Neural cell (in vitro differentiated cells): ENCODE results near the gene NUDT7. TPM values are rescaled to one million over a fixed set of nuclear protein-coding genes. Genes with fewer than 3 reads are reported as not detected.

Experiments used
- H2AFZ ChIP-seq: fragments of 200-600, 300-800 bp; sonication (generic), shearing (Covaris generic); 2 replicates; pipeline ENCODE4 v1.6.0; 2014; ENCODE audit warnings: low read depth, mild to moderate bottlenecking, antibody characterized with exemption, low read length, moderate library complexity
- H3F3A ChIP-seq: fragments of 200-600 bp; shearing (Covaris generic); 2 replicates; pipeline ENCODE4 v1.6.1; 2016; ENCODE audit warnings: mild to moderate bottlenecking, moderate library complexity, mixed read lengths, antibody characterized with exemption, low read length; ENCODE audit not compliant: insufficient read depth, poor library complexity, severe bottlenecking
- H3K27ac ChIP-seq: fragments of 200-600, 300-800 bp; sonication (generic), shearing (Covaris generic); 2 replicates; pipeline ENCODE4 v1.5.1; 2014; ENCODE audit warnings: mild to moderate bottlenecking, low read length, moderate library complexity
- H3K27me3 ChIP-seq: fragments of 300-800, 200-600 bp; sonication (generic), shearing (Covaris generic); 2 replicates; pipeline ENCODE4 v1.6.0; 2014; ENCODE audit warnings: mild to moderate bottlenecking, low read depth, low read length, moderate library complexity; ENCODE audit not compliant: insufficient read depth
- H3K36me3 ChIP-seq: fragments of 300-800, 200-600 bp; sonication (generic), shearing (Covaris generic); 2 replicates; pipeline ENCODE4 v1.5.1; 2014; ENCODE audit warnings: mild to moderate bottlenecking, antibody characterized with exemption, low read length, moderate library complexity; ENCODE audit not compliant: insufficient read depth
- H3K4me2 ChIP-seq: fragments of 300-800, 200-600 bp; sonication (generic), shearing (Covaris generic); 2 replicates; pipeline ENCODE4 v1.6.0; 2014; ENCODE audit warnings: mild to moderate bottlenecking, low read length
- H3K4me3 ChIP-seq: fragments of 300-800, 200-600 bp; sonication (generic), shearing (Covaris generic); 2 replicates; pipeline ENCODE4 v1.5.1; 2014; ENCODE audit warnings: mild to moderate bottlenecking, low read length, moderate library complexity
- H3K79me2 ChIP-seq: fragments of 200-600 bp; shearing (Covaris generic); replicated peaks from 2 replicates; pipeline ENCODE4 v1.6.0; 2014; ENCODE audit warnings: mild to moderate bottlenecking, low read length, moderate library complexity; ENCODE audit not compliant: insufficient read depth
- H3K9ac ChIP-seq: fragments of 300-800, 200-600 bp; sonication (generic), shearing (Covaris generic); 2 replicates; pipeline ENCODE4 v1.6.1; 2016; ENCODE audit warnings: mild to moderate bottlenecking, low read length, mixed read lengths
- H3K9me2 ChIP-seq: fragments of 200-600 bp; shearing (Covaris generic); 2 replicates; pipeline ENCODE4 v1.6.1; 2016; ENCODE audit warnings: mild to moderate bottlenecking, low read length, mixed read lengths; ENCODE audit not compliant: insufficient read depth
- H3K9me3 ChIP-seq: fragments of 200-600, 300-800 bp; sonication (generic), shearing (Covaris generic); 2 replicates; pipeline ENCODE4 v1.6.1; 2016; ENCODE audit warnings: mild to moderate bottlenecking, mixed run types, low read length, moderate library complexity, mixed read lengths
- H4K20me1 ChIP-seq: fragments of 200-600 bp; shearing (Covaris generic); 2 replicates; pipeline ENCODE4 v1.6.1; 2016; ENCODE audit warnings: mild to moderate bottlenecking, mixed run types; ENCODE audit not compliant: insufficient read depth
- EP300 ChIP-seq: fragments of 450-650 bp; conservative IDR thresholded peaks from 2 replicates; pipeline ENCODE4 v1.6.1; 2014; ENCODE audit warnings: antibody characterized with exemption, mild to moderate bottlenecking, moderate library complexity; ENCODE audit not compliant: poor library complexity, severe bottlenecking
- EZH2 ChIP-seq: fragments of 200-600, 300-800 bp; shearing (Covaris generic), sonication (generic); IDR thresholded peaks from 2 replicates; pipeline ENCODE4 v1.6.1; 2014; ENCODE audit warnings: antibody characterized with exemption, low read length, borderline replicate concordance, mild to moderate bottlenecking; ENCODE audit not compliant: insufficient read depth, poor library complexity, severe bottlenecking
- SMC3 ChIP-seq: fragments of 450-650 bp; conservative IDR thresholded peaks from 2 replicates; pipeline ENCODE4 v1.6.1; 2014; ENCODE audit warnings: antibody characterized with exemption, mild to moderate bottlenecking, moderate library complexity; ENCODE audit not compliant: poor library complexity
- TAF1 ChIP-seq: IDR thresholded peaks from 2 replicates; pipeline ENCODE4 v1.6.1; 2012; ENCODE audit warnings: low read depth
- polyA plus RNA-seq: library from polyadenylated mRNA; depleted of rRNA; stranded (reverse); fragments of >200 nt; gene quantifications from 2 replicates; pipeline ENCODE4 v1.2.3, GENCODE V29; 2014
- TF ChIP-seq, protein P1 (sequence below): fragments of 450-650 bp; IDR thresholded peaks from 2 replicates; pipeline ENCODE4 v1.5.1; 2014; ENCODE audit warnings: antibody characterized with exemption, mild to moderate bottlenecking, moderate library complexity; ENCODE audit not compliant: poor library complexity, severe bottlenecking
- TF ChIP-seq, protein P2 (sequence below): IDR thresholded peaks from 2 replicates; pipeline ENCODE4 v1.6.1; 2012; ENCODE audit warnings: borderline replicate concordance

Gene NUDT7
- polyA plus RNA-seq, 1 donor from 2014 or later: 13.9 TPM

DNA sequence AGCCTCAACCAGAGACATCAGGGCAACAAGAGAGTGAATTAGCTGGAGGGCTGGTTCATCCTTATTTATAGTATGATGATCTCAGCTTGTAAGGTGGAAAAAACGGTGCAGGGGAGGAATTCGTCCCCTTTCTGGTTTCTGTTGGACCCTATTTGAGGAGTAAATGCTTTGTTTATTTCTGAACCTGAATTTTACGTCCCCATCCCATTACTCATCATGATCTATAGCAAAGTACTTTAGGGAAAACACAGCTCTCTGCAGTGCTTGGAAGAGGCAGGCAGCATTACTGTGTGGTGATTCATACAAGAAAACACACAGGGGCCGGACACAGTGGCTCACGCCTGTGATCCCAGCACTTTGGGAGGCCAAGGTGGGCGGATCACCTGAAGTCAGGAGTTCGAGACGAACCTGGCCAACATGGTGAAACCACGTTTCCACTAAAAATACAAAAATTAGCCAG is 58.1 kb downstream of the NUDT7 start:
- no peak overlapping the region for H2AFZ ChIP-seq
- no peaks in the 10 kb centered on the region for H3K36me3 ChIP-seq
- H3K9me2 ChIP-seq: no peaks in the 10 kb centered on the region
- TF ChIP-seq EZH2 (no peak), SMC3 (no peak)
- TF ChIP-seq, protein P1, sequence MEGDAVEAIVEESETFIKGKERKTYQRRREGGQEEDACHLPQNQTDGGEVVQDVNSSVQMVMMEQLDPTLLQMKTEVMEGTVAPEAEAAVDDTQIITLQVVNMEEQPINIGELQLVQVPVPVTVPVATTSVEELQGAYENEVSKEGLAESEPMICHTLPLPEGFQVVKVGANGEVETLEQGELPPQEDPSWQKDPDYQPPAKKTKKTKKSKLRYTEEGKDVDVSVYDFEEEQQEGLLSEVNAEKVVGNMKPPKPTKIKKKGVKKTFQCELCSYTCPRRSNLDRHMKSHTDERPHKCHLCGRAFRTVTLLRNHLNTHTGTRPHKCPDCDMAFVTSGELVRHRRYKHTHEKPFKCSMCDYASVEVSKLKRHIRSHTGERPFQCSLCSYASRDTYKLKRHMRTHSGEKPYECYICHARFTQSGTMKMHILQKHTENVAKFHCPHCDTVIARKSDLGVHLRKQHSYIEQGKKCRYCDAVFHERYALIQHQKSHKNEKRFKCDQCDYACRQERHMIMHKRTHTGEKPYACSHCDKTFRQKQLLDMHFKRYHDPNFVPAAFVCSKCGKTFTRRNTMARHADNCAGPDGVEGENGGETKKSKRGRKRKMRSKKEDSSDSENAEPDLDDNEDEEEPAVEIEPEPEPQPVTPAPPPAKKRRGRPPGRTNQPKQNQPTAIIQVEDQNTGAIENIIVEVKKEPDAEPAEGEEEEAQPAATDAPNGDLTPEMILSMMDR: no peak
- TF ChIP-seq, protein P2, sequence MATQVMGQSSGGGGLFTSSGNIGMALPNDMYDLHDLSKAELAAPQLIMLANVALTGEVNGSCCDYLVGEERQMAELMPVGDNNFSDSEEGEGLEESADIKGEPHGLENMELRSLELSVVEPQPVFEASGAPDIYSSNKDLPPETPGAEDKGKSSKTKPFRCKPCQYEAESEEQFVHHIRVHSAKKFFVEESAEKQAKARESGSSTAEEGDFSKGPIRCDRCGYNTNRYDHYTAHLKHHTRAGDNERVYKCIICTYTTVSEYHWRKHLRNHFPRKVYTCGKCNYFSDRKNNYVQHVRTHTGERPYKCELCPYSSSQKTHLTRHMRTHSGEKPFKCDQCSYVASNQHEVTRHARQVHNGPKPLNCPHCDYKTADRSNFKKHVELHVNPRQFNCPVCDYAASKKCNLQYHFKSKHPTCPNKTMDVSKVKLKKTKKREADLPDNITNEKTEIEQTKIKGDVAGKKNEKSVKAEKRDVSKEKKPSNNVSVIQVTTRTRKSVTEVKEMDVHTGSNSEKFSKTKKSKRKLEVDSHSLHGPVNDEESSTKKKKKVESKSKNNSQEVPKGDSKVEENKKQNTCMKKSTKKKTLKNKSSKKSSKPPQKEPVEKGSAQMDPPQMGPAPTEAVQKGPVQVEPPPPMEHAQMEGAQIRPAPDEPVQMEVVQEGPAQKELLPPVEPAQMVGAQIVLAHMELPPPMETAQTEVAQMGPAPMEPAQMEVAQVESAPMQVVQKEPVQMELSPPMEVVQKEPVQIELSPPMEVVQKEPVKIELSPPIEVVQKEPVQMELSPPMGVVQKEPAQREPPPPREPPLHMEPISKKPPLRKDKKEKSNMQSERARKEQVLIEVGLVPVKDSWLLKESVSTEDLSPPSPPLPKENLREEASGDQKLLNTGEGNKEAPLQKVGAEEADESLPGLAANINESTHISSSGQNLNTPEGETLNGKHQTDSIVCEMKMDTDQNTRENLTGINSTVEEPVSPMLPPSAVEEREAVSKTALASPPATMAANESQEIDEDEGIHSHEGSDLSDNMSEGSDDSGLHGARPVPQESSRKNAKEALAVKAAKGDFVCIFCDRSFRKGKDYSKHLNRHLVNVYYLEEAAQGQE: no peak
- H3K9ac ChIP-seq: no peak overlapping the region
- H4K20me1 ChIP-seq: no peaks in the 10 kb centered on the region
- no peak overlapping the region for H3K27ac ChIP-seq
- H3K4me3 ChIP-seq: no peak overlapping the region
- H3K27me3 ChIP-seq: no peaks in the 10 kb centered on the region
- no peaks in the 10 kb centered on the region for H3K9me3 ChIP-seq
- H3K4me2 ChIP-seq: no peak overlapping the region
- H3K79me2 ChIP-seq: no peaks in the 10 kb centered on the region
- H3F3A ChIP-seq: no peaks in the 10 kb centered on the region

DNA sequence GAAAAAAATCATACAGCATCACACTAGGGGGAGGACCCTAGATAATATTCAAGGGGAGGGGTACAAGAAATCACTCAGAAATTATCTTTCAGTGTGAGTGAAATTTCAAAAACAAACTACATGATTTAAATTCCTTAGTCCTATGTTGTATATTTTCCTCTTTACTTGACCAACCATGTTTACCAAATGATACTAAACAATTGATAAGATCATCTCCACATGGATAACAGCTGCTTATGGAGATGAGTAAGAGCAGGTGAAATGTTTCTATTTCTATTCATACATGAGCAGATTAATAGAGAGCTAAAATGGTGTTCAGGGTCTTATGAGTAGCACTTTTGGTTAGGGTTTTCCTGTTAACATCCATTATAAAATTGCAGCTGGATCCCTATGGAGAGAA is 58.8 kb downstream of the NUDT7 start:
- no peak overlapping the region for H3K27ac ChIP-seq
- TF ChIP-seq EP300: no peak
- TF ChIP-seq, protein P1: no peak
- no peak overlapping the region for H3K9ac ChIP-seq
- no peak overlapping the region for H3K4me2 ChIP-seq
- no peaks in the 10 kb centered on the region for H3K27me3 ChIP-seq
- H3K36me3 ChIP-seq: no peaks in the 10 kb centered on the region
- H3K4me3 ChIP-seq: no peak overlapping the region
- H3K9me2 ChIP-seq: no peaks in the 10 kb centered on the region
- no peaks in the 10 kb centered on the region for H4K20me1 ChIP-seq
- no peaks in the 10 kb centered on the region for H3K79me2 ChIP-seq
- no peaks in the 10 kb centered on the region for H3F3A ChIP-seq
- no peak overlapping the region for H2AFZ ChIP-seq
- no peaks in the 10 kb centered on the region for H3K9me3 ChIP-seq

DNA sequence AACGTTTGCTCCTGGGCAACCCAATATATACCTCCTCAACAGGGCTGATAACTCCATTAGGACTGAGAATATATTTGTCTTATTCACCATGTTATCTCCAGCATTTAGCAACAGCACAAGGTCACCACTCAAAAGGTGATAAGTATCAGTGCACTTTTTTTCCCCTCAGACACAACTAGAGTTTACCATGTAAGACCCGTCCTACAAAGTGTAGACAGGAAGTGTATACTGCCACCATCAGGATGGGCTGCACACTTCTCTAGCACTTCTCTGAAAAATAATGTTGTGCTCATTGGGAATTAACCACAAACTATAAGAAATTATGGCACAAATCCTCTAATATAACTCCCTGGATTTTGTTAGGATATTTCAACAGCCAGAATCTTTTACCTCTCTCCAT is 60.4 kb downstream of the NUDT7 start:
- Histone ChIP-seq H4K20me1 (no peaks in the 10 kb centered on the region), H2AFZ (no peak overlapping the region), H3K4me2 (no peak overlapping the region), H3K9me2 (no peaks in the 10 kb centered on the region), H3K4me3 (no peak overlapping the region), H3K79me2 (no peaks in the 10 kb centered on the region), H3F3A (no peaks in the 10 kb centered on the region), H3K9ac (no peak overlapping the region), H3K27me3 (no peaks in the 10 kb centered on the region), H3K36me3 (no peaks in the 10 kb centered on the region), H3K27ac (no peak overlapping the region), H3K9me3 (no peaks in the 10 kb centered on the region)
- TF ChIP-seq TAF1: no peak
- TF ChIP-seq, protein P1: no peak
